NCI-H2196 treated with DMSO at 0.1 percent for 48 hours (cell line): ENCODE measurements around the gene KRTAP10-2.

ENCODE experiments used
- DNase-seq: peaks from one replicate; lab custom pipeline; 2025; ENCODE audit not compliant: unreplicated experiment; lab: John Stamatoyannopoulos, UW

KRTAP10-2 gene

GRCh38 chr21:44540741-44541288 is 10.5 kb downstream of the KRTAP10-2 start:
- no peak for DNase-seq

DNA sequence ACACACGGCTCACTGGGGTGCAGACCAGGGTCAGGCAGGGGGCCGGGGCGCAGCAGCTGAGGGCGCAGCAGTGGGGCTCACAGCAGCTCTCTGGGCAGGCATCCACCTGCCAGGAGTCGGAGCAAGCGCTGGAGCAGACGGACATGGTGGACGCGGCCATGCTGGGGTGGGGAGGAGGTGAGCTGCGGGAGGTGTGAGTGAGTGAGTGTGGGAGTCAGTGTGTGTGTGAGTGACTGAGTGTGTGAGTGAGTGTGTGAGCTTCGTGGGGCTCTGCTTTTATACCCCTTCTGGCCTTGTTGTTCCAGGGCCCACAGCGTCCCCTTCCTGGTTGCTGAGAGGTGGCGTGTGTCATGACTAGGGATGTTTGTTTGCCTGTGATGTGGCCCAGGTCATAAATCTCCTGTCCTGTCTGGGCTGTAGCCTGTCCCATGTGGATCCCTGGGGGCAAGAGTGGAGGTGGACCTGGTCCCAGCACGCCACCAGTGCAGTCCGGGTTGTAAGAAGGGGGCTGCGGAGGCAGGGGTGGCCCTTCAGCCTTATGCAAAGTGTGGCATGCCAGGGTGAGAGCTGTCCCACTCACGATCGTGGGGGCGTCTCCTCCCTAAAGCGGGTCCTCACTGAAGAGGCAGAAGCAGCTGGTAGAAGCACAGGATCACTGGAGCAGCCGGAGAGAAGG is 11.2 kb downstream of the KRTAP10-2 start, which contains the start of gene KRTAP10-1:
Gene KRTAP10-1 (minus strand): TSS at position 205 of the 676 bp plus-strand sequence. CDS start 45 bp downstream, at position 160.
- no peak for DNase-seq

DNA sequence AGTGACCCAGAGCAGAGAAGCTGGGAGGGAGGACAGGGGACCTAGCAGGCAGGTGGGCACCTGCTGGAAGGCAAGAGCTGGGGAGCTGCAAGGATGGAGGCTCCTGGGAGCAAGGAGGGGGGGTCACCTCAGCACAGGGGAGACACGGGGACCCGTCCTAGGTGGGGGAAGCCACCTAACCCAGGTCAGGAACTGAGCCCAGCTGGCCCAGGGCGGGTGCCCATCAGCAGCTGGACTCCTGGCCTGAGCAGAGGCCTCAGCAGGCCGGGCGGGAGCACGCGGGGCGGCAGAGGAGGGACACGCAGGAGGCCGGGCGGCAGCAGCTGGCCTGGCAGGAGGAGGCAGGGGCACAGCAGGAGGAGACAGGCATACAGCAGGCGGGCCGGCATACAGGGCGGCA is 12.3 kb downstream of the KRTAP10-2 start:
- DNase-seq = no peak

DNA sequence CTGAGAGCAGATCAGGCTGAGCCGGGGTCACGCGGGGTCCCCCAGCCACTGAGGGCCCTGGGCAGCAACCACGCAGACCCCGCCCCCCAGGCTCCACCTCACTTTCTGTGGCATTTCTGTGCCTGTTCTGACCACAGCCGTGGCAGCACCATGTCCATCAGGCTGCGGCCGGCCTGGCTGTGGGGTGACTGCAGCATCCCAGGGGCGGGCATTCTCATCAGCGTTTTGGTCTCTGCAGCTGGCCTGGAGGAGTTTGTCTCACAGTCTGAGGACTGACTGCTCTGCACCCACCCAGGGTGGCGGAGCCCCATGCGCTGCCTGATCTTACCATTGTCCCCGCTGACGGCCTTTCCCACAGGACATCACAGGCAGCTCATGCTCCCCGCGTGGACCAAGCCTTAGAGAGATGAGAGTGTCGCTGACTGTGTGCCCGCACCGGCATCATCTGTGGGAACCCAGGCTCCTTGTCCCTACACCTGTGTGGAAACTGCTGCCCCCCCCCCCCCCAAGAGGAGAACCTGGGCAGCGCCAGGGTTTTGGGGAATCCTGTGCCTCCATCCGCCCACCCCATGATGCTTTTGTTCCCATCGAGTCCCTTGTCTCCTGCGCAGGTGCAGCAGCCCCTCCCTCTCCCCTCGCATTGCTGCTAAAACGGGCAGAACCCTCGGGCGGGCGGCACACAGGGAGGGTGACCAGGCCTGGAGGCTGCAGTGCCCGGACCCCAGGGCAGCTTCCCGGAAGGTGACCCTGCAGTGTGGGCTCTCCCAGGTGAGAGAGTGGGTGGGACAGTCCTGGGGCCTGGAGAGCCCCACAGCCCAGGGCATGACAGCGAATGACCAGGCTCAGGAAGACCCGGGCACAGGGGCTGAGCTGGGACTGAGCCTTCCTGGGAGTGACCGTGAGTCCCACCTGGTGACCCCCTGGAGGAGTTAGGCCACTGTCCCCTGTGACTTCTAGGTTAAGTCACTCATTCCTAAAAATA is 13.1 kb downstream of the KRTAP10-2 start:
- DNase-seq = no peak

GRCh38 chr21:44535963-44536362 is 15.3 kb downstream of the KRTAP10-2 start:
- no peak for DNase-seq

GRCh38 chr21:44534688-44535087 is 16.6 kb downstream of the KRTAP10-2 start:
- no peak for DNase-seq

DNA sequence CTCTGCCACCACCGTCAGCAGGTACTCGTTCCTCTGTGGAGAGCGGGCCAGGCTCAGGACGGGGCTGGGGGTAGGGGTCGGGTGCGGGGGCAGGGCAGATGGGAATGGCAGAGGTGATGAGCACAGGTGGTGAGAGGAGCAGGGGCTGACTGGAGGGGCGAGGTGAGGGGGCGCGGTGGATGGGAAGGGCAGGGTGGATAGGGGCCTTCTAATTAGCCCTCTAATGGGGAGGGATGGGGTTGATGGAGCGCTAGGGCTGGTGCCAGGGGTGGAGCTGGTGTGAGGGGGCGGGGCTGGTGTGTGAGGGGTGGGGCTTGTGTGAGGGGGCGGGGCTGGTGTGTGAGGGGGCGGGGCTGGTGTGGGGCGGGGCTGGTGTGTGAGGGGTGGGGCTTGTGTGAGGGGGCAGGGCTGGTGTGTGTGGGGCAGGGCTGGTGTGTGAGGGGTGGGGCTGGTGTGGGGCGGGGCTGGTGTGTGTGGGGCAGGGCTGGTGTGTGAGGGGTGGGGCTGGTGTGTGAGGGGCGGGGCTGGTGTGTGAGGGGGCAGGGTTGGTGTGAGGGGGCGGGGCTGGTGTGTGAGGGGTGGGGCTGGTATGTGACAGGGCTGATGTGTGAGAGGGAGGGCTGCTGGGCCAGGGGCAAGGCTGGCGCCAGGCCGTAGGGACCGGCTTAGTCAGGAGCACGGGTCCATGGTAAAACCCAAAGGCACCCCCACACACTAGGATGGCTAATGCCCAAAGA is 17.2 kb downstream of the KRTAP10-2 start:
- no peak for DNase-seq

- DNase-seq = no peak
Measured at GRCh38 chr21:44533121-44533890, 18.0 kb downstream of the KRTAP10-2 start.

GRCh38 chr21:44532712-44533111 is 18.6 kb downstream of the KRTAP10-2 start:
- DNase-seq = no peak

DNA sequence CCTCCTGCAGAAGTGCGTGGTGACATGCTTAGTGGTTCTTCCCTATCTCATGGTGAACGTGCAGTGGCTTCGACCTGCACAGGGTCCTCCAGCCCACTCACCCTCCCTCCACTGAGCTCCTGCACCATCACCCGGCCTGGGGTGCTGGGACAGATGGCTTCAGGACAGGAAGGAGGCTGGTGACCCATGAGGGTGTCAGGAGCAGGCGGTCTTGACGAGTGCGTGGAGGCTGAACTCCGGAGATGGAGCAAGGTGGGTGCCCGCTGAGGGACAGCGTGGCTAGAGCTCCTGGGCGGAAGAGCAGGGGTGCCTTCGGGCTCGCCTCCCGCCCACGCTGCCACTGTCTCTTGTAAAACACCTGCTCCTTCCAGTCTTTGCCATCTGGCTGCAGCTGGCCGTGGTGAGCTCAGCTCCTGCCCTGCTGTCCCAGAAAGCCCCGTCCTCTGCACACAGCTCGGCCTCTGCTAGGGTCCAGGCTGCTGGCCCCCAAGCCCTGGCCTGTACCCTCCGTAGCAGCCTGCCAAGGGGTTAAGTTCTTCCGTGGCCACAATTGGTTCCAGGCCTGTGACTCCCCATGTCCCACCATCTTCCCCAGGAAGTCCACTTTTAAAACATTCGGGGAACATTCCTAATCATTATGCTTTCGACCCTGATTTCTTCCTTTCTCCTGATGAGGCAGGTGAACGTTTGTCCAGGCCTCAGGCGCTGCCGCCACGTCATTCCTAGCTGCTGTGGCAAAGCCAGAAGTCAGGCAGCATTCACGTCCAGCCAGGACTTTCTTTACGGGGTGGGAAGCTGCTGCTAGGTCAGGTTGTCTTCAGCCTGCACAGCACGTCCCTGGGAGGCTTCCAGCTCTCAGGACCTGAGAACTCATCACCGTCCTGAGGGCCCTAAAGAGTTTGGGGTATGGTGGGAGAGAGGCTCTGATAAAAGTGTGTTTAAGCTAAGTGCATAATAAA is 19.4 kb downstream of the KRTAP10-2 start:
- no peak for DNase-seq

DNA sequence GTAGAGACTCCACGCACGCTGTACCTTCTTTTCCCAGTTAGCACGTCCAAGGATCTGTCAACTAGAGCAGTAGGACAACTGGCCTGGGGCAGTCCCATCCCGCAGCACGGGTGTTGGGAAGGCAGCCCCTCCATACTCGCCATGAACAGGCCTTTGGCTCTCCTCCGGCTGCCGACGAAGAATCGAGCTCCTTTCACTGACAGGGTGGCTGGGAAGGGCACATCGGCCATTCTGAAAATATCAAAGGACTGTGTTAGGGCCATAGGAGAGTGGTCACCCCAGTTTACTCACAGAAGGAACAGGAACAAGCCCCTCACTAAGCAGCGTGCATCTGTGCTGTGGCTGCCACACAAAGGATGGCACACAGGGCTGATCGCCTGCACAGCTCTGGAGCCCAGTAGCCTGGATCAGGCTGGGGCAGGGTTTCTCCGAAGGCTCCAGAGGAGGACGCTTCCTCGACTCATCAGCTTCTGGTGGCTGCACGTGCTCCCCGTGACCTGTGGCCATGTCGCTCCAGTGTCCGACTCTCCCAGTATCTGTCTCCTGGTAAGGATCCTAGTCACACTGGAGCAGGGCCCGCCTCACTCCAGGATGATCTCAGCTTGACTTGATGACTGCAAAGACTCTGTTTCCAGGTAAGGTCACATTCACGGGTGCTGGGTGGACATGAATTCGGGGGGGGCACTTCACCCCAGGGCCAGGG is 20.3 kb downstream of the KRTAP10-2 start:
- DNase-seq = no peak

GRCh38 chr21:44530221-44530902 is 20.9 kb downstream of the KRTAP10-2 start:
- no peak for DNase-seq

- DNase-seq = no peak
Measured at GRCh38 chr21:44529503-44530125, 21.7 kb downstream of the KRTAP10-2 start.

DNA sequence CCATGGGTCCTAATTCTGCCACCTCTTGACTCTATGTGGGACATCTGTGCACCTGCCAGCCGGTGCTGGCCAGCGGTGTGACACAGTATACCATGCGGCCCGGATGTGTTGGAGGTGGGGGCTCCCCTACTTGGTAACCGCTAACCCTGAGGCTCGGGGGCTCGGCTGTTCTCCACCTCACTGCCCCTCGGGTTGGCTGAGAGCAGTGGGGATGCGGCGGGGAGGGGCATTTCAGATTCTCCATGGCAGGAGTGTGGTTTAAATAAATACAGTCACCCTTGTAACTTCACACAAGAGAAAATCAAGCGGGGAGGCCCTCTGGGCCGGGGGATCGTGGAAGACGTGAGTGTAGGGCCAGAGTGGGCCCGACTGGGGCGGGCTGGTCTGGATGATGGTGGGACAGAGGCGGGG is 22.3 kb downstream of the KRTAP10-2 start:
- DNase-seq = no peak

DNA sequence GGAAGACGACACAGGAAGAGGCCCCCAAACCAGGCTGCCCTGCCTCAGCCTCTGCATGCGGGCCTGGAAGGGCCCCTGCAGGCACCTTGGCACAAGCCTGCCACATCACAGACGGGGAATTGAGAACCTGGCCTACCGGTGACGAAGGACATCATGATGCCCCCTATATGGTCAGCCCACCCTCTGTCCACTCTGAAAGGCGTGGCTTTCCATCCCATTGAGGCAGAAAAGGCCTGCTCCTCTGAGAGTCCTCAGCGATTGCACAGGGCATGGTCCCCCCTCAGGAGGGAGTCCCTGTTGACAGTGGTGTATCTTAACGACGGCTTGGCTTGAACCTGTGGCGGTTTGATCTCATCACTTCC is 22.7 kb downstream of the KRTAP10-2 start:
- DNase-seq = no peak

- no peak for DNase-seq
Measured at GRCh38 chr21:44527983-44528633, 23.2 kb downstream of the KRTAP10-2 start.
